Loucy (cell line): ENCODE measurements around the gene PRTFDC1.

Experiments
- H2AFZ ChIP-seq: fragments of 200-600 bp; sonication (generic); 2 replicates; pipeline ENCODE4 v1.6.0; 2016; ENCODE audit warnings: antibody characterized with exemption, mild to moderate bottlenecking, low read length, moderate library complexity
- H3F3A ChIP-seq: fragments of 200-600 bp; 2 replicates; pipeline ENCODE4 v1.6.0; 2016; ENCODE audit warnings: antibody characterized with exemption, low read depth, mild to moderate bottlenecking
- H3K27me3 ChIP-seq: fragments of 200-600 bp; sonication (generic); 2 replicates; pipeline ENCODE4 v1.6.1; 2014; ENCODE audit warnings: low read length, mild to moderate bottlenecking; ENCODE audit not compliant: insufficient read depth, poor library complexity, severe bottlenecking
- H3K36me3 ChIP-seq: fragments of 200-600 bp; sonication (generic); 2 replicates; pipeline ENCODE4 v1.6.1; 2016; ENCODE audit warnings: low read length; ENCODE audit not compliant: insufficient read depth
- H3K4me1 ChIP-seq: fragments of 200-600 bp; sonication (generic); 2 replicates; pipeline ENCODE4 v1.5.1; 2014; ENCODE audit warnings: low read length, mild to moderate bottlenecking; ENCODE audit not compliant: insufficient read depth, poor library complexity, severe bottlenecking
- H3K4me2 ChIP-seq: fragments of 200-600 bp; sonication (generic); 2 replicates; pipeline ENCODE4 v1.6.0; 2014; ENCODE audit warnings: antibody characterized with exemption, low read length, low read depth, mild to moderate bottlenecking; ENCODE audit not compliant: poor library complexity, severe bottlenecking
- H3K4me3 ChIP-seq: fragments of 200-600 bp; sonication (generic); 2 replicates; pipeline ENCODE4 v1.5.1; 2014; ENCODE audit warnings: low read length, mild to moderate bottlenecking, mixed read lengths; ENCODE audit not compliant: poor library complexity, severe bottlenecking
- H3K79me2 ChIP-seq: fragments of 200-600 bp; sonication (generic); 2 replicates; pipeline ENCODE4 v1.6.1; 2014; ENCODE audit warnings: low read length; ENCODE audit not compliant: insufficient read depth
- H3K9ac ChIP-seq: fragments of 200-600 bp; sonication (generic); 2 replicates; pipeline ENCODE4 v1.6.0; 2014; ENCODE audit warnings: mild to moderate bottlenecking, low read depth, low read length, moderate library complexity; ENCODE audit not compliant: poor library complexity, severe bottlenecking
- H3K9me2 ChIP-seq: fragments of 200-600 bp; sonication (generic); replicated peaks from 2 replicates; pipeline ENCODE4 v1.6.1; 2016; ENCODE audit warnings: low read depth, low read length, mixed read lengths
- H3K9me3 ChIP-seq: fragments of 200-600 bp; sonication (generic); 2 replicates; pipeline ENCODE4 v1.6.1; 2014; ENCODE audit warnings: mild to moderate bottlenecking, antibody characterized with exemption, low read length, low read depth; ENCODE audit not compliant: insufficient read depth
- H4K20me1 ChIP-seq: fragments of 200-600 bp; sonication (generic); 2 replicates; pipeline ENCODE4 v1.6.0; 2014; ENCODE audit warnings: antibody characterized with exemption, low read length, mild to moderate bottlenecking; ENCODE audit not compliant: insufficient read depth, poor library complexity, severe bottlenecking
- EZH2phosphoT487 ChIP-seq: fragments of 200-600 bp; IDR thresholded peaks from 2 replicates; pipeline ENCODE4 v1.6.1; 2018; ENCODE audit warnings: antibody characterized with exemption, mild to moderate bottlenecking, moderate library complexity, borderline replicate concordance
- TF ChIP-seq, protein P1 (sequence below): fragments of 200-600 bp; sonication (generic); conservative IDR thresholded peaks from 2 replicates; pipeline ENCODE4 v1.5.1; 2014; ENCODE audit warnings: mild to moderate bottlenecking, antibody characterized with exemption, low read length

The PRTFDC1 gene

DNA sequence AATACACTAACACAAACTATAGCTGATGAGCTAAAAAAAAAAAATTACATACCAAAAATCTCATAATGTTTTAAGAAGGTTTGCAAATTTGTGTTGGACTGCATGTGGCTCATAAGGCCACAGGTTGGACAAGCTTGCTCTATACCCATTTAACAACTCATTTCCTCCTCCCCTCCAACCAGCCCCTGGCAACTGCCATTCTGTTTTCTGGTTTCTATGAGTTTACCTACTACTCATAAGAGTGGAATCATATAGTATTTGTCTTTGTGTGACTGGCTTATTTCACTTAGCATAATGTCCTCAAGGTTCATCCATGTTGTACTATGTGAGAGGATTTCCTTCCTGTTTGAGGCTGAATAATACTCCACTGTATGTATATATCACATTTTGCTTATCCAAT is 128.3 kb downstream of the PRTFDC1 start:
- no peaks in the 10 kb centered on the region for H4K20me1 ChIP-seq
- H3F3A ChIP-seq = no peaks in the 10 kb centered on the region
- no peak overlapping the region for H3K9ac ChIP-seq
- no peaks in the 10 kb centered on the region for H3K36me3 ChIP-seq
- TF ChIP-seq, protein P1, sequence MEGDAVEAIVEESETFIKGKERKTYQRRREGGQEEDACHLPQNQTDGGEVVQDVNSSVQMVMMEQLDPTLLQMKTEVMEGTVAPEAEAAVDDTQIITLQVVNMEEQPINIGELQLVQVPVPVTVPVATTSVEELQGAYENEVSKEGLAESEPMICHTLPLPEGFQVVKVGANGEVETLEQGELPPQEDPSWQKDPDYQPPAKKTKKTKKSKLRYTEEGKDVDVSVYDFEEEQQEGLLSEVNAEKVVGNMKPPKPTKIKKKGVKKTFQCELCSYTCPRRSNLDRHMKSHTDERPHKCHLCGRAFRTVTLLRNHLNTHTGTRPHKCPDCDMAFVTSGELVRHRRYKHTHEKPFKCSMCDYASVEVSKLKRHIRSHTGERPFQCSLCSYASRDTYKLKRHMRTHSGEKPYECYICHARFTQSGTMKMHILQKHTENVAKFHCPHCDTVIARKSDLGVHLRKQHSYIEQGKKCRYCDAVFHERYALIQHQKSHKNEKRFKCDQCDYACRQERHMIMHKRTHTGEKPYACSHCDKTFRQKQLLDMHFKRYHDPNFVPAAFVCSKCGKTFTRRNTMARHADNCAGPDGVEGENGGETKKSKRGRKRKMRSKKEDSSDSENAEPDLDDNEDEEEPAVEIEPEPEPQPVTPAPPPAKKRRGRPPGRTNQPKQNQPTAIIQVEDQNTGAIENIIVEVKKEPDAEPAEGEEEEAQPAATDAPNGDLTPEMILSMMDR = no peak
- no peak for TF ChIP-seq EZH2phosphoT487
- no peaks in the 10 kb centered on the region for H3K9me3 ChIP-seq
- H3K79me2 ChIP-seq = no peaks in the 10 kb centered on the region
- no peaks in the 10 kb centered on the region for H3K9me2 ChIP-seq
- H3K4me1 ChIP-seq = no peaks in the 10 kb centered on the region
- no peak overlapping the region for H3K4me3 ChIP-seq
- H3K4me2 ChIP-seq = no peak overlapping the region
- no peak overlapping the region for H2AFZ ChIP-seq
- H3K27me3 ChIP-seq = no peaks in the 10 kb centered on the region

DNA sequence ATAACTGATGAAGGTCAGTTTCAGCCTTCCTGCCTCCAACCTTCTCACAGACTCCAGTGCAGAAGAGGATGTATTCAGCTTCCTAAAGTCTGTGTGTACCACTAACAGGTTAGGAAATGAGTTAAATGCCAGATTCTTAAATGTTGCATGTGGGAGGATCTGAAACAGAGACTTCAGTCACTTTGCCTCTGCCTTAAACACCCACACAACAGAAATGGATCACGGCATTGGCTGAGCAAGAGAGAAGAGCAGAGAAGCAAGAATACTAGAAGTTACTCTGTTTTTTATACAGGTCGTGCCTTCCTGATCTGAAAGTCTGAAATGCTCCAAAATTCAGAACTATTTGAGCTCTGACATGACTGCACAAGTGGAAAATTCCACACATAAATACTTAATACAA is 129.8 kb downstream of the PRTFDC1 start:
- TF ChIP-seq, protein P1 = no peak

DNA sequence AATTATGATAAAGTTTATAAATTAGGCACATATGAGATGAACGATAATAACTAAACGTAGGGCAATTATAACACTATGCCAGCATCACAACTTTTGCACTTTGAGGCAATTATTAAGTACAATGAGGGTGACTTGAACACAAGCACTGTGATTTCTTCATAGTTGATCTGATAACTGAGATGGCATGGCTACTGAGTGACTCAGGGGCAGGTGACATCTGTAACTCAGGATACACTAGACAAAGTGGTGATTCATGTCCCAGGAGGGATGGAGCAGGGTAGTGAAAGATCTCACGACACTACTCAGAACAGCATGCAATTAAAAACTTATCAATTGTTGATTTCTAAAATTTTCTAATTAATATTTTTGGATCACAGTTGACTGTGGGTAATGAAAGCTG is 130.4 kb downstream of the PRTFDC1 start:
- TF ChIP-seq EZH2phosphoT487 = no peak
- TF ChIP-seq, protein P1 = no peak
- Histone ChIP-seq H2AFZ (no peak overlapping the region), H3F3A (no peaks in the 10 kb centered on the region), H3K79me2 (no peaks in the 10 kb centered on the region), H3K36me3 (no peaks in the 10 kb centered on the region), H3K9me3 (no peaks in the 10 kb centered on the region), H3K27me3 (no peaks in the 10 kb centered on the region), H4K20me1 (no peaks in the 10 kb centered on the region), H3K4me3 (no peak overlapping the region), H3K9ac (no peak overlapping the region), H3K4me1 (no peaks in the 10 kb centered on the region), H3K4me2 (no peak overlapping the region), H3K9me2 (no peaks in the 10 kb centered on the region)

More for the DNA sequence above, 129.8 kb downstream of the PRTFDC1 start:
- no peak overlapping the region for H2AFZ ChIP-seq
- no peaks in the 10 kb centered on the region for H3K9me3 ChIP-seq
- no peaks in the 10 kb centered on the region for H3F3A ChIP-seq
- H3K36me3 ChIP-seq = no peaks in the 10 kb centered on the region
- no peak overlapping the region for H3K4me2 ChIP-seq
- H3K79me2 ChIP-seq = no peaks in the 10 kb centered on the region
- no peaks in the 10 kb centered on the region for H3K9me2 ChIP-seq
- no peak overlapping the region for H3K9ac ChIP-seq
- H3K27me3 ChIP-seq = no peaks in the 10 kb centered on the region
- H4K20me1 ChIP-seq = no peaks in the 10 kb centered on the region
- H3K4me1 ChIP-seq = no peaks in the 10 kb centered on the region
- H3K4me3 ChIP-seq = no peak overlapping the region
